ENCODE results near the gene C1QTNF9. TPM values are rescaled to one million over a fixed set of nuclear protein-coding genes. Genes with fewer than 3 reads are reported as not detected.

C1QTNF9 gene
- total and polyA plus RNA-seq, 2 donors (not counting 3 experiments of a cell fraction or from before 2014, with no cell fraction given) = not detected

DNA sequence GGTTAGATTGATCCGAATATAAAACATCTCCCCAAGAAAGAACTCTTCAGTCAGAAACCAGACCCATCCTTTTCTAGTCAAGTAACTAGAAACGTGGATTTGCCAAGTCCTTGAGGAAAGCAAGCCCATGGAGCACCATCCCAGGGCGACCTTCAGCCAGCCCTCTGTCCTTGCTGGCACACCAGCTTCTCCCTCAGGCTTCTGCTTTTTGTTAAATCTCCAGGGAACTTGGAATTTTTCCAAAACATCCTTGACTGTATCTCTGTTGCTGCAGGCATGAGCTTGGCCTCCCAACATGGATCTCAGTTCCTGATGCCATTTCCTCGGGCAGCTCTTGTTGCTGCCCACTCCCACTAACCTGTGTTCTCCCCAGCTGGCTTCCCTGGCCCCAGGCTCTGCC is 27.1 kb upstream of the C1QTNF9 start:
- no TSS peak for BruUV-seq (replicated peaks)

More for the DNA sequence above, 27.1 kb upstream of the C1QTNF9 start:
- H4K20me1 ChIP-seq (replicated peaks; ENCODE audit: control insufficient read depth, extremely low read depth, insufficient read depth, low read length) = no peaks in the 10 kb centered on the region
- ChIA-PET CTCF (interaction anchor here (1.2 kb wide), 1 partner anchor 54 kb away, joined by 4 read pairs; no protein-coding TSS in a partner anchor), POLR2A (no interaction called here)
- dilution Hi-C loops (cut with MboI; ENCODE audit: extremely low pct_ligation_motif_present, low sequenced_read_pairs) = no loop called here
- no peaks in the 10 kb centered on the region for H3K9me1 ChIP-seq (replicated peaks; ENCODE audit: control insufficient read depth, extremely low read depth, insufficient read depth, low read length)
- no peaks in the 10 kb centered on the region for H3K27me3 ChIP-seq (ENCODE audit: control insufficient read depth in 2 of 2, insufficient read depth in 2 of 2, low read length in 2 of 2)
- FAIRE-seq (no peak), DNase-seq (ENCODE audit: low read depth, low spot score) (no peak)
- TF ChIP-seq JUN (IDR thresholded peaks at IDR 0.05; ENCODE audit: borderline replicate concordance, insufficient read depth, insufficient read length, low read depth) (no peak), FOS (IDR thresholded peaks at IDR 0.05; ENCODE audit: borderline replicate concordance, insufficient read depth, low read length) (no peak), GATA2 (IDR thresholded peaks at IDR 0.05; ENCODE audit: insufficient read depth, insufficient read length, low read depth, low read length) (no peak), EZH2 (IDR thresholded peaks at IDR 0.05; ENCODE audit: borderline replicate concordance, low read depth, low read length, severe bottlenecking) (no peak), POLR2AphosphoS5 (IDR thresholded peaks at IDR 0.05; ENCODE audit: insufficient read depth, low read depth, low read length) (no peak), POLR2A (IDR thresholded peaks at IDR 0.05; ENCODE audit: low read depth, low read length) (no peak), MYC (IDR thresholded peaks at IDR 0.05; ENCODE audit: low read depth, low read length) (no peak)
- TF ChIP-seq, protein P1, sequence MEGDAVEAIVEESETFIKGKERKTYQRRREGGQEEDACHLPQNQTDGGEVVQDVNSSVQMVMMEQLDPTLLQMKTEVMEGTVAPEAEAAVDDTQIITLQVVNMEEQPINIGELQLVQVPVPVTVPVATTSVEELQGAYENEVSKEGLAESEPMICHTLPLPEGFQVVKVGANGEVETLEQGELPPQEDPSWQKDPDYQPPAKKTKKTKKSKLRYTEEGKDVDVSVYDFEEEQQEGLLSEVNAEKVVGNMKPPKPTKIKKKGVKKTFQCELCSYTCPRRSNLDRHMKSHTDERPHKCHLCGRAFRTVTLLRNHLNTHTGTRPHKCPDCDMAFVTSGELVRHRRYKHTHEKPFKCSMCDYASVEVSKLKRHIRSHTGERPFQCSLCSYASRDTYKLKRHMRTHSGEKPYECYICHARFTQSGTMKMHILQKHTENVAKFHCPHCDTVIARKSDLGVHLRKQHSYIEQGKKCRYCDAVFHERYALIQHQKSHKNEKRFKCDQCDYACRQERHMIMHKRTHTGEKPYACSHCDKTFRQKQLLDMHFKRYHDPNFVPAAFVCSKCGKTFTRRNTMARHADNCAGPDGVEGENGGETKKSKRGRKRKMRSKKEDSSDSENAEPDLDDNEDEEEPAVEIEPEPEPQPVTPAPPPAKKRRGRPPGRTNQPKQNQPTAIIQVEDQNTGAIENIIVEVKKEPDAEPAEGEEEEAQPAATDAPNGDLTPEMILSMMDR (IDR thresholded peaks at IDR 0.05; ENCODE audit: extremely low read depth in 1 of 2, insufficient read depth in 1 of 2, low read depth in 1 of 2, low read length in 2 of 2) = no peak
- TF ChIP-seq, protein P2, sequence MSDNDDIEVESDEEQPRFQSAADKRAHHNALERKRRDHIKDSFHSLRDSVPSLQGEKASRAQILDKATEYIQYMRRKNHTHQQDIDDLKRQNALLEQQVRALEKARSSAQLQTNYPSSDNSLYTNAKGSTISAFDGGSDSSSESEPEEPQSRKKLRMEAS (IDR thresholded peaks at IDR 0.05; ENCODE audit: insufficient read depth, insufficient read length) = no peak
- no peak overlapping the region for H2AFZ ChIP-seq (ENCODE audit: low read depth, low read length)
- H3K36me3 ChIP-seq (ENCODE audit: control insufficient read depth in 2 of 2, extremely low read depth in 1 of 2, insufficient read depth in 2 of 2, low read length in 2 of 2) = peaks cover 0 to 3% of the 10 kb centered on the region in 2 experiments
- H3K9ac ChIP-seq (replicated peaks; ENCODE audit: extremely low read depth, insufficient read depth, low read length) = no peak overlapping the region
- no peaks in the 10 kb centered on the region for H3K79me2 ChIP-seq (ENCODE audit: control insufficient read depth, insufficient read depth, low read length)
- H3K4me2 ChIP-seq (ENCODE audit: insufficient read depth, low read length) = no peak overlapping the region
- no peak overlapping the region for H3K27ac ChIP-seq (ENCODE audit: insufficient read depth, low read depth, low read length)
- no peaks in the 10 kb centered on the region for H3K4me1 ChIP-seq (ENCODE audit: control insufficient read depth, extremely low read depth, insufficient read depth, low read length)
- intact Hi-C loops (cut with micrococcal nuclease) = no loop called here
- H3K4me3 ChIP-seq (replicated peaks in 1 of 3; ENCODE audit: insufficient read depth in 1 of 3, low read depth in 1 of 3, low read length in 3 of 3) = no peak overlapping the region
- H3K9me3 ChIP-seq (replicated peaks; ENCODE audit: control insufficient read depth, insufficient read depth, low read length) = no peaks in the 10 kb centered on the region
